H1 (cell line): ENCODE results near the gene CEP350. TPM values are rescaled to one million over a fixed set of nuclear protein-coding genes. Genes with fewer than 3 reads are reported as not detected.

Experiments
- BACH1 ChIP-seq: IDR thresholded peaks from 2 replicates; pipeline ENCODE4 v1.6.1; 2012; ENCODE audit warnings: low read length, improper control_type of control experiment
- GABPA ChIP-seq: IDR thresholded peaks from 2 replicates; pipeline ENCODE4 v1.6.1; 2011; ENCODE audit warnings: mild to moderate bottlenecking, low read length, moderate library complexity, borderline replicate concordance; ENCODE audit not compliant: insufficient read depth
- RFX5 ChIP-seq: IDR thresholded peaks from 2 replicates; pipeline ENCODE4 v1.6.1; 2011; ENCODE audit warnings: low read depth, low read length, improper control_type of control experiment, borderline replicate concordance
- SP1 ChIP-seq: IDR thresholded peaks from 2 replicates; pipeline ENCODE4 v1.6.1; 2011; ENCODE audit warnings: low read depth, low read length
- SUZ12 ChIP-seq: fragments of 200-600 bp; sonication (generic); IDR thresholded peaks from 2 replicates; pipeline ENCODE4 v1.6.1; 2012; ENCODE audit warnings: mild to moderate bottlenecking, inconsistent platforms, low read length, moderate library complexity, mixed read lengths
- polyA plus RNA-seq, 7 experiments: library from polyadenylated mRNA; depleted of rRNA in 3 of 7; stranded (reverse) in 5 of 7; unstranded in 2 of 7; fragments of >200 nt in 5 of 7; fragments of 200-250 nt in 2 of 7; gene quantifications; 1 replicate in 5 of 7; 2 replicates in 1 of 7; 4 replicates in 1 of 7; pipeline versions ENCODE4 v1.2.1 to v1.2.3, GENCODE V29; 2011 to 2013; ENCODE audit warnings: missing spikeins in 2 of 7, mixed read lengths in 2 of 7
- total RNA-seq: library from RNA; stranded (reverse); fragmentation: NEBNext Ultra II Directional; extraction: Animal tissue kit (Norgen Biotek cat#: 25700); gene quantifications from 2 replicates; pipeline ENCODE4 v1.2.1, GENCODE V29; 2021
- TF ChIP-seq, protein P1 (sequence below): IDR thresholded peaks from 2 replicates; pipeline ENCODE4 v1.6.1; 2012; ENCODE audit warnings: low read length, inconsistent platforms
- TF ChIP-seq, protein P2 (sequence below), 3 experiments: IDR thresholded peaks; 1 replicate in 2 of 3; 2 replicates in 1 of 3; pipeline versions ENCODE4 v1.5.1 to v1.6.1; 2011; ENCODE audit warnings: low read length in 3 of 3, mild to moderate bottlenecking in 3 of 3, inconsistent platforms in 2 of 3, low read depth in 1 of 3, moderate library complexity in 1 of 3; ENCODE audit not compliant: insufficient read depth in 1 of 3; ENCODE audit errors: control extremely low read depth in 1 of 3

The CEP350 gene
- total and polyA plus RNA-seq, 2 of the 8 experiments (the other 6 are each of a cell fraction or from before 2014, with no cell fraction given): 5.6 to 39.4 TPM

DNA sequence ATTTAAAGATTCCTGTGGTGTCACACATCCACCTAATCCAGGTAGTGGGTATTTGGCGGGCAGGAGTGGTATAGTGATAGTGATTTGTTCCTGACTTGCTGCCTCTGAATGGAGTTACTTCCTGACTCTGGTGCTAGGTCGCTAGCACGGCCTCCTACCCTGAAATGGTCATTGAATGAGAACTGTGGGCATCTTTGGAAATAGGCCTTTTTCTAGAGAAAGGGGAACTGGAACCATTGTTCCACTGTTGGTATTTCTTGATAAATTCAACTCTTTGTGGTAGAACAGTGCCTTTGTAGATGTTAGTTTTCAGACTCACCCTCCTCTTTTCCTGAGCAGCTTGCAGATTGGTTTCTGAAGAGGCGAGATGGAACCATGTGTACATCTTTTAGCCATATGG is 201.6 kb downstream of the CEP350 start (continued):
- TF ChIP-seq, protein P1, sequence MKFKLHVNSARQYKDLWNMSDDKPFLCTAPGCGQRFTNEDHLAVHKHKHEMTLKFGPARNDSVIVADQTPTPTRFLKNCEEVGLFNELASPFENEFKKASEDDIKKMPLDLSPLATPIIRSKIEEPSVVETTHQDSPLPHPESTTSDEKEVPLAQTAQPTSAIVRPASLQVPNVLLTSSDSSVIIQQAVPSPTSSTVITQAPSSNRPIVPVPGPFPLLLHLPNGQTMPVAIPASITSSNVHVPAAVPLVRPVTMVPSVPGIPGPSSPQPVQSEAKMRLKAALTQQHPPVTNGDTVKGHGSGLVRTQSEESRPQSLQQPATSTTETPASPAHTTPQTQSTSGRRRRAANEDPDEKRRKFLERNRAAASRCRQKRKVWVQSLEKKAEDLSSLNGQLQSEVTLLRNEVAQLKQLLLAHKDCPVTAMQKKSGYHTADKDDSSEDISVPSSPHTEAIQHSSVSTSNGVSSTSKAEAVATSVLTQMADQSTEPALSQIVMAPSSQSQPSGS: no peak
- no peak for TF ChIP-seq GABPA
- TF ChIP-seq SUZ12: no peak
- TF ChIP-seq, protein P2, sequence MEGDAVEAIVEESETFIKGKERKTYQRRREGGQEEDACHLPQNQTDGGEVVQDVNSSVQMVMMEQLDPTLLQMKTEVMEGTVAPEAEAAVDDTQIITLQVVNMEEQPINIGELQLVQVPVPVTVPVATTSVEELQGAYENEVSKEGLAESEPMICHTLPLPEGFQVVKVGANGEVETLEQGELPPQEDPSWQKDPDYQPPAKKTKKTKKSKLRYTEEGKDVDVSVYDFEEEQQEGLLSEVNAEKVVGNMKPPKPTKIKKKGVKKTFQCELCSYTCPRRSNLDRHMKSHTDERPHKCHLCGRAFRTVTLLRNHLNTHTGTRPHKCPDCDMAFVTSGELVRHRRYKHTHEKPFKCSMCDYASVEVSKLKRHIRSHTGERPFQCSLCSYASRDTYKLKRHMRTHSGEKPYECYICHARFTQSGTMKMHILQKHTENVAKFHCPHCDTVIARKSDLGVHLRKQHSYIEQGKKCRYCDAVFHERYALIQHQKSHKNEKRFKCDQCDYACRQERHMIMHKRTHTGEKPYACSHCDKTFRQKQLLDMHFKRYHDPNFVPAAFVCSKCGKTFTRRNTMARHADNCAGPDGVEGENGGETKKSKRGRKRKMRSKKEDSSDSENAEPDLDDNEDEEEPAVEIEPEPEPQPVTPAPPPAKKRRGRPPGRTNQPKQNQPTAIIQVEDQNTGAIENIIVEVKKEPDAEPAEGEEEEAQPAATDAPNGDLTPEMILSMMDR (IDR thresholded peaks at IDR 0.05; ENCODE audit: control extremely low read depth in 1 of 3, insufficient read depth in 1 of 3, low read depth in 1 of 3, low read length in 3 of 3): no peak
- TF ChIP-seq RFX5: no peak
- no peak for TF ChIP-seq BACH1
- TF ChIP-seq SP1: no peak
- TF ChIP-seq, all 59 proteins: peak for 0
